ENCODE measurements around the gene IL16.

Gene IL16

DNA sequence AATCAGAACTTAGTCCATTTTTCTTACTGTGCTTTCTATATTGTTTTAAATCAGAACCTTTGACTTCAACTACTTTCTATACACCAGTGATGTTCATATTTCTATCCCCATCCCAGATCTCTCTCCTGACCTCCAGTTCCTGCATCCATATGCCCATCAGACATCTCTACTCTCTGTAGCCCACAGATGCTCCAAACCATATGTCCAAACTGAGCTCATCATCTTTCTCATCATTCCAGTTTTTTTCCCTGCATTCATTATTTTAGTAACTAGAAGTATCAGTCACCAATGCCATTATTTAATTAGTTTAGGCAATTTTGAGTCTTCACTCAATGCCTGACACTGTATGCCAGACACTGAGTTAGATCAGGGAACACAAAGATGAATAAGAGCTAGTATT, 25.4 kb upstream of the IL16 start:
- Histone ChIP-seq H2AFZ (no peak overlapping the region), H3K9ac (no peak overlapping the region), H3K79me2 (no peaks in the 10 kb centered on the region), H3K4me3 (ENCODE audit: low read depth, low read length) (no peak overlapping the region), H3K36me3 (ENCODE audit: control insufficient read depth, insufficient read depth, low read length) (no peaks in the 10 kb centered on the region), H3K27me3 (ENCODE audit: control insufficient read depth, insufficient read depth, low read length) (no peaks in the 10 kb centered on the region), H3K4me1 (no peaks in the 10 kb centered on the region), H3K4me2 (ENCODE audit: low read length) (no peak overlapping the region), H3K9me3 (ENCODE audit: control insufficient read depth, low read length) (no peaks in the 10 kb centered on the region), H3K27ac (no peak overlapping the region)
- TF ChIP-seq CTCF (IDR thresholded peaks at IDR 0.05), result no peak

- Histone ChIP-seq H3K36me3 (ENCODE audit: control insufficient read depth, insufficient read depth, low read length) (no peaks in the 10 kb centered on the region), H3K27me3 (ENCODE audit: control insufficient read depth, insufficient read depth, low read length) (no peaks in the 10 kb centered on the region), H3K27ac (no peak overlapping the region), H2AFZ (no peak overlapping the region), H3K79me2 (no peaks in the 10 kb centered on the region), H3K4me3 (ENCODE audit: low read depth, low read length) (no peak overlapping the region), H3K4me2 (ENCODE audit: low read length) (no peak overlapping the region), H3K4me1 (no peaks in the 10 kb centered on the region), H3K9ac (no peak overlapping the region), H3K9me3 (ENCODE audit: control insufficient read depth, low read length) (no peaks in the 10 kb centered on the region)
- TF ChIP-seq CTCF (IDR thresholded peaks at IDR 0.05), result no peak
Measured at GRCh38 chr15:81174125-81174791, 22.4 kb upstream of the IL16 start.

GRCh38 chr15:81174792-81175327, 21.8 kb upstream of the IL16 start:
- TF ChIP-seq CTCF (IDR thresholded peaks at IDR 0.05), result no peak
- H2AFZ ChIP-seq, result no peak overlapping the region
- H3K4me1 ChIP-seq, result no peaks in the 10 kb centered on the region
- no peaks in the 10 kb centered on the region for H3K36me3 ChIP-seq (ENCODE audit: control insufficient read depth, insufficient read depth, low read length)
- H3K4me3 ChIP-seq (ENCODE audit: low read depth, low read length), result no peak overlapping the region
- no peaks in the 10 kb centered on the region for H3K27me3 ChIP-seq (ENCODE audit: control insufficient read depth, insufficient read depth, low read length)
- H3K79me2 ChIP-seq, result no peaks in the 10 kb centered on the region
- H3K9me3 ChIP-seq (ENCODE audit: control insufficient read depth, low read length), result no peaks in the 10 kb centered on the region
- H3K9ac ChIP-seq, result no peak overlapping the region
- no peak overlapping the region for H3K27ac ChIP-seq
- H3K4me2 ChIP-seq (ENCODE audit: low read length), result no peak overlapping the region

GRCh38 chr15:81175496-81175895, 21.2 kb upstream of the IL16 start:
- H3K79me2 ChIP-seq, result no peaks in the 10 kb centered on the region
- H2AFZ ChIP-seq, result no peak overlapping the region
- H3K27me3 ChIP-seq (ENCODE audit: control insufficient read depth, insufficient read depth, low read length), result no peaks in the 10 kb centered on the region
- H3K4me2 ChIP-seq (ENCODE audit: low read length), result no peak overlapping the region
- H3K27ac ChIP-seq, result no peak overlapping the region
- no peaks in the 10 kb centered on the region for H3K4me1 ChIP-seq
- H3K4me3 ChIP-seq (ENCODE audit: low read depth, low read length), result no peak overlapping the region
- no peaks in the 10 kb centered on the region for H3K9me3 ChIP-seq (ENCODE audit: control insufficient read depth, low read length)
- no peak for TF ChIP-seq CTCF (IDR thresholded peaks at IDR 0.05)
- no peak overlapping the region for H3K9ac ChIP-seq
- H3K36me3 ChIP-seq (ENCODE audit: control insufficient read depth, insufficient read depth, low read length), result no peaks in the 10 kb centered on the region
